GM18951 (cell line): Measurements from ENCODE around the gene FETUB.

Experiments used
- POLR2A ChIP-seq: IDR thresholded peaks from 4 replicates; pipeline ENCODE4 v1.6.1; 2011; ENCODE audit warnings: mild to moderate bottlenecking; ENCODE audit not compliant: insufficient read length, insufficient read depth; ENCODE audit errors: extremely low read depth
- in situ Hi-C: fragments of 300-500 bp; cut with MboI; formaldehyde crosslinking; loops from one replicate; pipeline ENCODE4 v1.12.0; 2022; ENCODE audit warnings: low sequenced_read_pairs, mixed read lengths, inconsistent platforms; ENCODE audit not compliant: unreplicated experiment

FETUB gene, protein sequence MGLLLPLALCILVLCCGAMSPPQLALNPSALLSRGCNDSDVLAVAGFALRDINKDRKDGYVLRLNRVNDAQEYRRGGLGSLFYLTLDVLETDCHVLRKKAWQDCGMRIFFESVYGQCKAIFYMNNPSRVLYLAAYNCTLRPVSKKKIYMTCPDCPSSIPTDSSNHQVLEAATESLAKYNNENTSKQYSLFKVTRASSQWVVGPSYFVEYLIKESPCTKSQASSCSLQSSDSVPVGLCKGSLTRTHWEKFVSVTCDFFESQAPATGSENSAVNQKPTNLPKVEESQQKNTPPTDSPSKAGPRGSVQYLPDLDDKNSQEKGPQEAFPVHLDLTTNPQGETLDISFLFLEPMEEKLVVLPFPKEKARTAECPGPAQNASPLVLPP

DNA sequence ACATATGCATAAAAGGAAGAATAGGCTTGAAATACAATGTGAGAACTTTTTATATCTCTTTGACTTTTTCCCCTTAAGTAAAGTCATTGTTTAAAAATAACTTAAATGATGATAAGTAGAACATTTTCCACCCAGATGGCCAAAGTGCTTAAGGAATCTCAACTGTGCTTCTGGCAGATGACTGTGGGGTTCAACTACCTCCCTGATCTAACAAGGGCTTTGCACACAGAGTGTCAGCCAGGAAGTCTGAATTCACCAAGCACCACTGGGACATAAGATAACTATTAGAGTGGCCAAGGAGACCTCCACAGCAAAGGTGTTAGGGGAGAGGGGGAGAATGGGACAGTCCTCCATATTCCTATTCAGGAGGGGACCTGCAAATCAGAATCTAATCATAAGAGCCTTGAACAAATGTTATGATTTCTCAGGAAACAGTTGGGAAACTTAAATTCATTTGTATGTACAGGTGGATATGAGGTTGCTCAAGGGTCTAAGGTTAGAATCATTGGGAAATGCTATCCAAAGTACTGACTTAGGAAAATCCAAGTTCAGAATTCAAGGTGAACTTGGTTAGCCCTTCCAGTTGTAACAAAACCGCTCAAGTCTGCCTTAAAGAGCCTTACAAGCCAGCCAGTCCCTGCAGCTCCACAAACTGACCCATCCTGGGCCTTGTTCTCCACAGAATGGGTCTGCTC is at the start of gene FETUB:
TSS of gene FETUB (plus strand) at position 622 of the 695 bp plus-strand sequence. CDS start at position 684, 62 bp downstream.
- in situ Hi-C loops: no loop called here
- no peak for TF ChIP-seq POLR2A

DNA sequence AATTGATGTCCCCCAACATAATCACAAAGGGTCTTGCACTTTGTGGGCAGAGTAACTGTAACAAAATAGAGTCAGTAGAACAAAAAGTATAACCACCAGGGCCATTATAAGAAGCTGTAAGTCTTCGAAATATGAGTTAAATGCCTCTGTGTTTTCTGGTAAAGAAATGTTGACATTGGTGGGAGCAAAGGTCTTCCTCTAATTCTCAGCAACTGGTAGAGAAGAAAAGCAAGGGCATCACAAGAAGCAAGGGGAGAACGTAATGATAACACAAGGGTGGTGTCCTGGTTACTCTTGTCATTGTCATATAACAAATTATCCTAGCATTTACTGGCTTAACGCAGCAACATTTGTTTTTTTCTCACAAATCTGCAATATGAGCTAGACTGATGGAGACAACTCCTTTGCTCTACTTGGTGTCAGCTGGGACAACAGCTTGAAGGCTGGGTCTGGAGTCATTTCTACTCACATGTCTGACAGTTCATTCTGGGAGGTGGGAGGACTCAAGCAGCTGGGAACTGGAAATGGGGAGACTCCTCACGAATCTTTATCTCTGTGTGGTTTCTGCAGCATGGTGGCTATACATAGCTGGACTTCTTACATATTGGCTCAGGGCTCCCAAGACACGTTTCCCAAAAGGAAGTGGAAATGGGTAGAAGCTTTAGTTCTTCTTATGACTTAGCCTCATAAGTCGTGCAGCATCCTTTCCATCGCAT is 49.5 kb upstream of the FETUB start:
- TF ChIP-seq POLR2A: no peak

DNA sequence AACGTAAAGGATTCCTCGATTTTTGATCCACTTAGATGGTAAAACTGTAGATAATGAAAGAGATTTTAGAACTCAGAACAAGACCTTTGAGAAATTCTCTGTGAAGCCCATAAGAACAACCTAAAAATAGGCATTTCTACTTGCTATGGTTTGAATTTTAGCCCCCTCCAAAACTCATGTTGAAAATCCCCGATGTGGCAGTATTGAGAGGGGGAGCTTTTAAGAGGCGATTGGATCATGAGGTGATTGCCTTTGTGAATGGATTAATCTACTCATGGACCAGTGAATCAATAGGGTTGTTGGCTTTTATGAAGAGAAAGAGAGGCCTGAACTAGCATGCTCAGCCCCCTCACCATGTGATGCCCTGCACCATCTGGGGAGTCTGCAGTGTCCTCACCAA is 47.5 kb upstream of the FETUB start:
- TF ChIP-seq POLR2A: no peak
- in situ Hi-C loops: no loop called here

More for the DNA sequence above, 49.5 kb upstream of the FETUB start:
- in situ Hi-C loops: no loop called here

DNA sequence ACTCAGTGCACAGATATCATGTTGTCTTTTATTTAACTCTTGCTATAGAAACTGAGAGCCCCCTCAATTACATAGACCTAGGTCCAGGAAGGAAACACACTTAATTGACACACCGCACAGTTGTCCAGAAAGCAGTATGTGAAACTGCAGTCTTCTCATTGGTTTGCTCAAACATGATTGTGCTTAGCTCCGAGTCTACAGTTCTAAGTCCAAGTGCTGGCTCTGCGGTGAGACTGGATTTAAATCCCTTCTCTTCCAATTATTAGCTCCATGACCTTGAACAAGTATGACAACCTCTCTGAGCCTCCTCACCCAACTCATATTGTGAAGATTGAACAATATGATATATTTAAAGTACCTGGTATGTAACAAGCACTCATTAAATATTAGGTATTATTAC is 46.3 kb upstream of the FETUB start:
- no peak for TF ChIP-seq POLR2A
- in situ Hi-C loops: no loop called here

DNA sequence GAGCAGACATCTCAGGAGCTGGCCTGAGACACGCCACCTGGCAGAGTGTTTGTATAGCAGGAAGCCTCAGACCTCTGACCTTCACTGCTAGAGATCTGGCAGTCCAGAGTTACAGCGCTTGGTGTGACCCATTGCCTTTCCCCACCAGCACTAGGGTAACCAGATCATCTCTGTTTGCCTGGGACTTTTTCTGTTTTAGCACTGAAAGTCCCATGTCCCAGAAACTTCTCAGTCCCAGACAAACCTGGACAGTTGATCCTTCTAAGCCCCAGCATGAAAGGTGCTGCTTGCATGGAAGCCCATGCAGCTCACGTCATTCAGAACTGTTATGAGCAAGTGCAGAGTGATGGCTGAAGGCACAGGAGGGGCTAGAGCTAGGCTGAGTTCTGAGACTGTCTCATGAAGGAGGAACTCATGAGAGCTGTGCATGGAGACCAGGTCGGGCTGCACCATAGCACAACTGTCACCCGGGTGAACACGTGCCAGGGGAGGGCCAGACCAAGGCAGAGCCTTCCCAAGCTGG is 45.5 kb upstream of the FETUB start:
- no peak for TF ChIP-seq POLR2A
- in situ Hi-C loops: no loop called here

DNA sequence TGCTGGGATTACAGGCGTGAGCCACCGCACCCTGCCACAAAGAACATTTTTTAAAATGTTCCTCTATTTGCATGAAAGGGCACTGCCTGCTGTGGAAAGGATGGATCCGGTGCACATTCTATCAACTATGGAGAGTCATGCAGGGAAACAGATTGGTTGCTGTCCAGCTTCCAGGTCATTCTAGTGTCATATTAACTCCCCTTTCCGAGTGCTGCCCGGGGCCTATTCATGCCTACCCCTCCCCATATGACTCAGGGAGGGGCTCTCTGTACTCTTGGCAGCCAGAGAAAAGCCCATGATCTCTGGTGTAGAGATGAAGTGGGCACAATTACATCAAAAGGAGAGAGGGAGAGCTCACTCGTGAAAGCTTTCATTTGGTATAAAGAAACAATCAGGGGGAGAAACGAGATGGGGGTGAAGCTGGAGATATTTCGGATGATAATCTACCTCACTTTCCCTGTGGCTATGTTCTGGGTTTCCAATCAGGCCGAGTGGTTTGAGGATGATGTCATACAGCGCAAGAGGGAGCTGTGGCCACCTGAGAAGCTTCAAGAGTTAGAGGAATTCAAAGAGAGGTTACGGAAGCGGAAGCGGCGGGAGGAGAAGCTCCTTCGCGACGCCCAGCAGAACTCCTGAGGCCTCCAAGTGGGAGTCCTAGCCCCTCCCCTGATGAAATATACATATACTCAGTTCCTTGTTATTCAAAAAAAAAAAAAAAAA is 43.5 kb upstream of the FETUB start:
- in situ Hi-C loops: no loop called here
- no peak for TF ChIP-seq POLR2A

DNA sequence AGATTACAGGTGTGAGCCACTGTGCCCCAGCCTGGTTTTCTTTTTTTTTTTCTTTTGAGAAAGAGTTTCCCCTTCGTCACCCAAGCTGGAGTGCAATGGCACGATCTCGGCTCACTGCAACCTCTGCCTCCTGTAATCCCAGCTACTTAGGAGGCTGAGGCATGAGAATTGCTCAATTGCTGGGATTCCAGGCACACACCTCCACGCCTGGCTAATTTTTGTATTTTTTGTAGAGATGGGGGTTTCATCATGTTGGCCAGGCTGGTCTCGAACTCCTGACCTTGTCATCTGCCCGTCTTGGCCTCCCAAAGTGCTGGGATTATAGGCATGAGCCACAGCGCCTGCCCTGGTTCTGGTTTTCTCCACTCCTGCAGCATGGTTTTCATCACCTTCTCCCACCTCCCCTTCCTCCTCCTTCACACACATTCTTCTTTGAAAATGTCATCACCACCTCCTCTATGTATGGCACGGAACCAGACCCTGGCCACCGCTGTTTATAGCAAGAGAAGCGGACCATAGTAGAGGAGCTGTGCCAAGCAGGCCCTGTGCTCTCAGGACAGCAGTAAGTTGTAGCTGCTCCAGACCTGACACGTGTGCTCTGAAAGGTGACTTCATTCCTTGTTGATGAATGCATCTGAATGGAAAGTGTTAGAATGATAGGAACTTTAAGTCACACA is 42.0 kb upstream of the FETUB start:
- no peak for TF ChIP-seq POLR2A
- in situ Hi-C loops: no loop called here

DNA sequence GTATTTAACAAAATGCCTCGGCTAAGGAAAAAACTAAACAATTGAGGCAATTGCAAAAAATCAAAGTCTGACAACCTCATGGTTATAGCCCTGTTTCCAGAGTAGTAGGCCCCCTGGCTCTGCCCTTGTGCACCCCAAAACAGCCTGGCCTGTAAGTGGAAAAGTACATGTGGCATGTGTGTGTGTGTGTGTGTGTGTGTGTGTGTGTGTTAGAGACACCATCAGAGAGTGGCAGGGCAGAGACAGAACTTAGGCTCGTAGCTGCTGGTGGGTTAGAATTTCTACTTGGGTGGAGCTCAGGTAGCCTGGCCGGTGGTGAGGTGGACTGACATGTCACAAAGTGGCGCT is 41.4 kb upstream of the FETUB start:
- no peak for TF ChIP-seq POLR2A

DNA sequence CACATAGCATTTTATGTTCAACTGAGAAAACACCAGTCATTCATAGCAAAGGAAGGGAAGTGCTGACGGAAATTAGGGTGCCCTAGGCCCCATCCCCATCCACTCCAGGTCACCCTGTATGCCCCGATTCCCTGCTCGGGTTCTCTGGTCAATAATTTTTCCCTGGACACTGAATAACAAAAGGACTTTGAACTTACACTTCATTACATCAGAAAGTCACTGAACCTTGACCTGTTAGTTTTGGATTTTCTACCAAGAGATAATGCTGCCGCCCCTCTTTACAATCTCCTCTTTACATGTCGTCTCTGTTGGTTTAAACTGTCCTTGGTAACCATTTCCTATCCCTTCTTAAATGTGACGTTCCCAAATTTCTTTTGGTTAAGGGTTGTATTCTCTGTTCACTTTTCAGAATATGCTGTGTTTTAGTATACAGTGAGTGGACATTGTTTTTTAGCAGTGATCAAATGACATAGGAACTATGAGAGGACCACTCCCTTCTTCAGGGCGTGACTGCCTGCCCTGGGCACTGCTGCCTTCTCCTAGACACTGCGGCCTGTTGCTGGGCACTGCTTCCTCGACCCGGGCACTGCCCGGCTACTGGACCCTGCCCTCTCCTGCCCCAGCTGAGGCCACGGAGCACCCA is 40.9 kb upstream of the FETUB start:
- in situ Hi-C loops: no loop called here
- no peak for TF ChIP-seq POLR2A

More for the DNA sequence above, 41.4 kb upstream of the FETUB start:
- in situ Hi-C loops: no loop called here

DNA sequence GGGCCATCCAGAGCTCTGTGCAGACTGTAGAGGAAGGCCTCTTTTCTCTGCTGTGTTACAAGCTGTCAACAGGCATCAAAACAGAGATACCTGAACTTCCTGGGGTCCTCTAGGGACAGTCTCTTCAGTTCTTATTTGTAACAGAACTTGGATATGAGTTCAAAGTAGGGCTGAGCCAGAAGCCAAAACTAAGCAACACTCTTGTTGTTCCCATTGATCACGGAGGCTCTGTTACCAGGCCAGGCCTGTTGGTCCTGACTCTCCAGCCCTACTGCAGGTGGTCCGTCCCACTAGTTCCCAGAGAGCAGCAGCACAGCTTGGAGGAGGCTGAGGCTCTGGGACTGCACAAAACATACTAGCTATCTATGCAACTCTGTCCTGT is 40.4 kb upstream of the FETUB start:
- in situ Hi-C loops: loop anchor here (25.0 kb wide), 2 partner anchors 213 to 563 kb away; partner anchors contain the start of gene RFC4

DNA sequence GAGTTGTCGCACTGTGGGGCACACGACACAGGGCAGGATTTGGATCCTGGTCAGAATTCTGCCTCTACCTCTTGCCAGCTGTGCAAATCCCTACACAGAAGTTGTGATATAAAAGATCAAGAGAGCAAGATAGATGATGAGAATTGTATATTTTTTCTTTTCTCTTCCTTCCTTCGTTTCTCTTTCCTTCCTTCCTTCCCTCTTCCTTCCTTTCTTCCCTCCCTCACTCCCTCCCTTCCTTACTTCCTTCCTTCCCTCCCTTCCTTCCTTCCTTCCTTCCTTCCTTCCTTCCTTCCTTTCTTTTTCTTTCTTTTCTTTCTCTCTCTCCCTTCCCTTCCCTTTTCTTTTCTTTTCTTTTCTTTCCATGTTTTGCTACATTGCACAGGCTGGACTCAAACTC is 39.3 kb upstream of the FETUB start:
- in situ Hi-C loops: loop anchor here (25.0 kb wide), 2 partner anchors 211 to 561 kb away; partner anchors contain the start of gene RFC4
- no peak for TF ChIP-seq POLR2A

More for the DNA sequence above, 40.4 kb upstream of the FETUB start:
- no peak for TF ChIP-seq POLR2A

DNA sequence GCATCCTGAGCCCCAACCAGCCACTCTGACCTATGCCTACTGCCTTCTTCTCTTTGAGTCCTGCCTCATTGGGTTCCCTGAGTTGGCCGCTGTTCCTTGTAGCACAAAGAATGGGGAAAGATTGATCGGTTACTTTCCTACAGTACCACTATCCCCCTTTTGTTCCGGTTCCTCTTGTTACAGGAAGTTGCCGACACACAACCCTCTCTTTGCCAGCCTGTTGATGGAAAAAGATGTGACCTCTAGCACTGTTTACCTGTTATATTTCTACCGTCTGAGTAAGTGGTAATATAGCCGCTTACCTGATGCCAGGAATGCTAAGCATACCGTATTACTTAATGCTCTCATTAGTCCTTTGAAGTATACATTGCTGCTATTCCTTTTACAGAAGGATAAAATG is 37.0 kb upstream of the FETUB start:
- in situ Hi-C loops: loop anchor here (25.0 kb wide), 2 partner anchors 209 to 559 kb away; partner anchors contain the start of gene RFC4

More for the DNA sequence above, 37.0 kb upstream of the FETUB start:
- TF ChIP-seq POLR2A: no peak
